D721Med (cell line): ENCODE measurements around the gene NCEH1.

Experiments
- DNase-seq: peaks from one replicate; pipeline ENCODE4 v3.0.0; 2011; ENCODE audit warnings: low spot score; ENCODE audit not compliant: insufficient read length
- FAIRE-seq: peaks from 2 replicates; lab custom pipeline; 2011; peaks lifted over from hg19 to GRCh38; lab: Jason Lieb, UNC
- TF ChIP-seq, protein P1 (sequence below): IDR thresholded peaks from 2 replicates; pipeline ENCODE4 v1.5.1; 2012; ENCODE audit warnings: mild to moderate bottlenecking, control low read depth; ENCODE audit not compliant: insufficient read depth; ENCODE audit errors: missing control alignments

Gene NCEH1

GRCh38 chr3:172643506-172644179 lies 67.2 kb downstream of the NCEH1 start:
- TF ChIP-seq, protein P1, sequence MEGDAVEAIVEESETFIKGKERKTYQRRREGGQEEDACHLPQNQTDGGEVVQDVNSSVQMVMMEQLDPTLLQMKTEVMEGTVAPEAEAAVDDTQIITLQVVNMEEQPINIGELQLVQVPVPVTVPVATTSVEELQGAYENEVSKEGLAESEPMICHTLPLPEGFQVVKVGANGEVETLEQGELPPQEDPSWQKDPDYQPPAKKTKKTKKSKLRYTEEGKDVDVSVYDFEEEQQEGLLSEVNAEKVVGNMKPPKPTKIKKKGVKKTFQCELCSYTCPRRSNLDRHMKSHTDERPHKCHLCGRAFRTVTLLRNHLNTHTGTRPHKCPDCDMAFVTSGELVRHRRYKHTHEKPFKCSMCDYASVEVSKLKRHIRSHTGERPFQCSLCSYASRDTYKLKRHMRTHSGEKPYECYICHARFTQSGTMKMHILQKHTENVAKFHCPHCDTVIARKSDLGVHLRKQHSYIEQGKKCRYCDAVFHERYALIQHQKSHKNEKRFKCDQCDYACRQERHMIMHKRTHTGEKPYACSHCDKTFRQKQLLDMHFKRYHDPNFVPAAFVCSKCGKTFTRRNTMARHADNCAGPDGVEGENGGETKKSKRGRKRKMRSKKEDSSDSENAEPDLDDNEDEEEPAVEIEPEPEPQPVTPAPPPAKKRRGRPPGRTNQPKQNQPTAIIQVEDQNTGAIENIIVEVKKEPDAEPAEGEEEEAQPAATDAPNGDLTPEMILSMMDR: no peak
- no peak for DNase-seq
- FAIRE-seq: no peak

- TF ChIP-seq, protein P1: no peak
- FAIRE-seq (no peak), DNase-seq (no peak)
These were observed 69.6 kb downstream of the NCEH1 start for GRCh38 chr3:172641291-172641690.

DNA sequence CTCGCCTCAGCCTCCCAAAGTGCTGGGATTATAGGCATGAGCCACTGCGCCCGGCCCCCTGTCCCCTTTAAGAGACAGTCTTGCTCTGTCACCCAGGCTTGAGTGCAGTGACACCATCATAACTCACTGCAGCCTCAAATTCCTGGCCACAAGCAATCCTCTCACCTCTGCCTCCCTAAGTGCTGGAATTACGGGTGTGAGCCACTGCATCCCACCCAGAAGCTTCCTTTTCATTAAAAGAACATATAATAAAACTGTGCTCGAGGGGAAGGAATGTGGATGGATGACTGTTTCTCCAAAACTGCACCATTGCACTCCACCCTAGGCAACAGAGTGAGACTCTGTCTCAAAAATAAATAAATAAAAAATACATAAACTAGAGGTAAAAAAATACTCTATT lies 70.1 kb downstream of the NCEH1 start:
- FAIRE-seq (no peak), DNase-seq (no peak)
- TF ChIP-seq, protein P1: no peak

GRCh38 chr3:172635588-172635987 lies 75.3 kb downstream of the NCEH1 start:
- DNase-seq (no peak), FAIRE-seq (no peak)
- TF ChIP-seq, protein P1: no peak

- TF ChIP-seq, protein P1: no peak
- DNase-seq: no peak
- FAIRE-seq: no peak
These were observed 75.9 kb downstream of the NCEH1 start for GRCh38 chr3:172634948-172635347.

DNA sequence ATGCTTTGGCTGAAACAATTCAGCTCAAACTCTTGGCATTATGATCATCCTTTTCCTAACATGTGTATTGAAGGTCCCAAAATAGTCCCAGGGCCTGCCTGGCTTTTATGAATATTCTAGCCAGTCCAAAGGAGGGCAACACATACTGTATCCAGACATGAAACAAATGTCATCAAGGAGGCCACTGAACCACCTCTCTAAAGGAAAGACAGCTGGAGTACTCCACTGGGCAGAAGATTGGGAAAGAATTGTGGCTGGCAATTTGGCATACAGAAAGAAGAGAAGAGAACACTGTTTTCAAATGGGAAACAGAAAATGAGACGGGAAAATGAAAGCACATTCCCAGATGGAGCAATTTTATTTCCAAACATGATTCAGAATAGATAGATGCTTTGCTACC lies 80.6 kb downstream of the NCEH1 start:
- FAIRE-seq (no peak), DNase-seq (no peak)
- TF ChIP-seq, protein P1: no peak

DNA sequence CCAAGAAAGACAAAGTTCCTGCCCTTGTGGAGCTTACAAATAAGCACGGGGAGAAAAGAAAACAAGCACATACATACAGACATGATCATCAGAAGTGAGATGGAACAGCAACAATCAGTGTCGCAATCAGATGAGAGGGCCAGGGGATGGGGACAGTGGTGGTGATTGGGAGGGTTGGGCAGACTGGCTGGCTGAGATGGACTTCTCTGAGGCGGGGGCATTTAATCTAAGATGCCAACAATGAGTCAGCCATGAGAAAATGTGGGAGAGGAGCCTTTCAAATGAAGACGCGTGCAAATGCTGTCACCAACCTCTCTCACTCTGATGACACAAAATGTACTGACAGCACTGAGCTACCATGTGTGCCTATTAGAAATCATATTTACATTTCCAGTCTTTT lies 81.4 kb downstream of the NCEH1 start:
- no peak for FAIRE-seq
- DNase-seq: no peak
- TF ChIP-seq, protein P1: no peak
